ENCODE results near the gene PRR7.

Gene PRR7

DNA sequence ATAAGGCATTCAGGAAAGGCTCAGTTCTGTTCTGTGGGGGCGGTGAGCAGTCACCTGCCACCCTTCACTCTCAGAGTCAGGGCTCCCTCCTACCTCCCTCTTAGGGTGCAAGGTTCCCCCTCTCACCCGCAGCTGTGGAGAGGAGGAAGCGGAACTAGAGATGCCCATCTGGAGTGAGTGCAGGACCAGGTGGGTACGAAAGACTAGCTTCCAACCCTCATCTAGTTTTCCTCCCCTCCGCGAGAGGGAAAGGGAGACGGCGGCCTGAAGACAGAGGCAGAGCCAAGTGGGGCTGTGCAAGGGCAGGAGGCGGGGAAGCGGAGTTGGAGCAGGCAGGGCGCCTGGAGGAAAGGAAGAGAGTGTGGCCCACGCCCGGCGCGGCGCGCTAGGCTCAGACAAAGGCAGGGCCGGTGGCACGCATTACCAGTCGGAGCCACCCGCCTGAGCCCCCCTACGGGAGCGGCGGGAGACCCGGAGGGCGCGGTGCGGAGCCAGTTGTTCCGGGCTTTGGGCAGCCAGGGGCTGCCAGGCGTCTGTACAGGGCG lies 7.3 kb downstream of the PRR7 start:
- DNase-seq, result no peak

DNA sequence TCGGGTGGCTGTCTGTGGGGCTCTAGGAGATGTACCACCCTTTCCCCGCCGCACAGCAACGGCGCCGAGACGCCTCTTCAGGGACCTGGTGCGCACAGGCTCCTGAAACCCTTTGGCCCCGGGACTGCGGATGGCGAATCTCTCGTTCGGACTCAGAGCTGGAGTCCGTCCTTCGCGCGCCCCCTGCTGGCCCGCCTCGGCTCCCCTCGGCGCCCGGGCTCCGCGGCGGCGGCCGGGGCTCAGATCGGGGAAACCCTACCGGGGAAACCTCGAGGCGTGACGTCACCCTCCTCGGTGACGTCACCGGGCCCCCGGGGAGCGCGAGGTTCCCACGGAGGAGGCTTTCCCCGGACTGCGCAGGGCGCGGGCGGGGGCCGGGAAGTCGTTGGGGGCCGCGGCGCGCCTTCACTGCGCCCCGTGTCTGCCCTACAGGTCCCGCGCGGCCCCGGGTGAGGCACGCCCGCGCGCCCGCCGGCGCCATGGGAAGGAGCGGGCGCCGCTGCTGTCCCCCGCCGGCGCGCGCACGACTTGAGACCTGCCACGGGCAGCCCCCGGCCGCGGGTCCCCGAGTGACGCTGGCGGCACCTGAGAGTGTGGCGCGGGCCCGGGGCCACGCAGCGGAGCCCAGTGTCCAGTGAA lies 7.9 kb downstream of the PRR7 start:
- peak; percentile 71 for DNase-seq

DNA sequence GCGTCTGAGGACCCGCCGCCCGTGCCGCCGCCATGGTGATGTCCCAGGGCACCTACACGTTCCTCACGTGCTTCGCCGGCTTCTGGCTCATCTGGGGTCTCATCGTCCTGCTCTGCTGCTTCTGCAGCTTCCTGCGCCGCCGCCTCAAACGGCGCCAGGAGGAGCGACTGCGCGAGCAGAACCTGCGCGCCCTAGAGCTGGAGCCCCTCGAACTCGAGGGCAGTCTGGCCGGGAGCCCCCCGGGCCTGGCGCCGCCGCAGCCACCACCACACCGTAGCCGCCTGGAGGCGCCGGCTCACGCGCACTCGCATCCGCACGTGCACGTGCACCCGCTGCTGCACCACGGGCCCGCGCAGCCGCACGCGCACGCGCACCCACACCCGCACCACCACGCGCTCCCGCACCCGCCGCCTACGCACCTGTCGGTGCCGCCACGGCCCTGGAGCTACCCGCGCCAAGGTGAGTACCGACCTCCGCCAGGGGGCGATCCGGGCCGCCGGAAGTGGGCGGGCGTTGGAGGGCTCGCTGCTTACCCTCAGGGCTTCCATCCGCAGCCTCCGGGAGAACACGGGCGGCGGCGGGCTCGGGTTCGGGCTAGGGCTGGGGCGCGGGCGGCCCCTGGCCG lies 8.5 kb downstream of the PRR7 start:
- DNase-seq, result peak; percentile 50

DNA sequence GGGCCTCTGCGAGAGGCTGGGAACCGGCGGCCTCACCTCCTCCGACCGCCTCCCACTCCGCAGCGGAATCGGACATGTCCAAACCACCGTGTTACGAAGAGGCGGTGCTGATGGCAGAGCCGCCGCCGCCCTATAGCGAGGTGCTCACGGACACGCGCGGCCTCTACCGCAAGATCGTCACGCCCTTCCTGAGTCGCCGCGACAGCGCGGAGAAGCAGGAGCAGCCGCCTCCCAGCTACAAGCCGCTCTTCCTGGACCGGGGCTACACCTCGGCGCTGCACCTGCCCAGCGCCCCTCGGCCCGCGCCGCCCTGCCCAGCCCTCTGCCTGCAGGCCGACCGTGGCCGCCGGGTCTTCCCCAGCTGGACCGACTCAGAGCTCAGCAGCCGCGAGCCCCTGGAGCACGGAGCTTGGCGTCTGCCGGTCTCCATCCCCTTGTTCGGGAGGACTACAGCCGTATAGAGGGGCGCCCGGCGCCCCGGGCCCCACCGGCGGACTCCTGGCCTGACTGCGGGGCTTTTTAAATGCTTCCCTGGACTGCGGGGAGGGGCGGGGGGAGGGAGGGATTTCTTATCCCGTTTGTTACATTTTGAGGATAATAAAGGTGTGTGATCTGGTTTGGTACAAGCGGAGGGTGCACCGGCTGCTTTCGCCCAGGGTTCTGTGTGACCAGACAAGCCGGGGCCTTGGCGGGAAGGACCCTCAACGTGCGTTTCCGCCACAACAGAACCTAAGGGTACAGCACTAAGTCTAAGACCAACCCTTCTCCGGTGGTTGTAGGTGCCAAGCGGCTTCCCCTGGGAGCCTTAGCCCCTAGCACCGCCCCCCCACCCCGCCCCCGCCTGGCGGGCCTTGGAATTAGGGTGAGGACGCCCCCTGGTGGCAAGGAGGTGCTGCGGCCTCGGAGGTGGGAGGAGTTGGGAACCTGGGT lies 9.3 kb downstream of the PRR7 start:
- DNase-seq, result peak; percentile 81

DNA sequence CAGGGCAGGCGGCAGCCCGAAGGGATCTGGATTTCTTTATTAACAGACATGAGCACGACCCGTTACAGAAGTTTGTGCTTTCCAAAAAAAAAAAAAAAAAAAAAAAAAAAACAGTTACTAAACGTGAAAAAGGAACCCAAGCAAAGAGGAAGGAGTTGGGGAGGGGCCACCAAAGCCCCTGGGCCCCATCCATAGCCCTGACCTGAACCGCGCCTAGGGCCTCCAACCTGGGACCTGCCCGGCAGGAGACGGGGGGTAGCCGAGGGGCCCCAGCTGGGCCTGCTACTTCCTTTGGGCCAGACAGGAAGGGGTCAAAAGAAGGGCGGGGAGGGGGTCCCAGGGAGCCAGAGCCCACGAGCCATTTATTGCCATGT lies 10.0 kb downstream of the PRR7 start:
- DNase-seq, result no peak

DNA sequence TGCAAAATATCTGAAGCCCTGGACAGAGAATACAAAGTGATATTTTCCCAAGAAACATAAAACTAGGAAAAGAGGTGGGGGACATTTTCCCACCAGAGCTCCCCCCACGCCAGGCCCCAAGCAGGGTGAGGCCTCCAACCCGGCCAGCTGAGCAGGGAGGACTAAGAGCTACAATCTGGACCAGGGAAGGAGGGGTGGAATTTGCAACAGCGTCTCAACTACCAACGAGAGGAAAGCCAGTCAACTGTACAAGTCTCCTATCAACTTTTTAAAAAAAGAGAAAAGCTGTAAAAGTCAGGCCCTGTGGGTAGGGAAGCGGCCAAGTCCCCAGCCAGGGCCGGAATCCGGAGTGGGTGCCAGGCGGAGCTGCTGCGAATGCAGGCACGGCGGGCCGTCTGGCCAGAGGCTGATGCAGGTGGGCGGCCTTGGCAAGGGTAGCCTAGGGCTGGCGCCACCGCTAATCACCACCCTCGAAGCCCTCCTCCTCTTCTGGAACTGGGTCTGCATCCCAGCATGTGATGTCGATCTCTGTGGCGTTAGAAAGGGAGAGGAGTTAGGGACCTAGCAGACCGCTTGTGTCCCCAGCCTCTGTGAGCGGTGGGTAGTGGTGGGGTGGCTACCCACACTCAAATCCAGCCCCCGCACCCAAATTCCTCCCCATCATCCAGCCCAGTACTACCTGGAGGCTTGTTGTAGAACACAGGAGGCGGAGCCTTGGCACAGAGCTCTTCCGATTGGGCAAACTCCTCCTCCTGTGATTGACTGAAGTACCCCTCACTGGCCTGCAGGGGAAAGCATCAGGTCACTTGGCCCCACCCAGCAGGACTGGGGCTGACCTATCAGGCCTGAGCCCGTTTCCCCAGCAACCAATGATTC lies 10.6 kb downstream of the PRR7 start:
- DNase-seq, result peak; percentile 88

DNA sequence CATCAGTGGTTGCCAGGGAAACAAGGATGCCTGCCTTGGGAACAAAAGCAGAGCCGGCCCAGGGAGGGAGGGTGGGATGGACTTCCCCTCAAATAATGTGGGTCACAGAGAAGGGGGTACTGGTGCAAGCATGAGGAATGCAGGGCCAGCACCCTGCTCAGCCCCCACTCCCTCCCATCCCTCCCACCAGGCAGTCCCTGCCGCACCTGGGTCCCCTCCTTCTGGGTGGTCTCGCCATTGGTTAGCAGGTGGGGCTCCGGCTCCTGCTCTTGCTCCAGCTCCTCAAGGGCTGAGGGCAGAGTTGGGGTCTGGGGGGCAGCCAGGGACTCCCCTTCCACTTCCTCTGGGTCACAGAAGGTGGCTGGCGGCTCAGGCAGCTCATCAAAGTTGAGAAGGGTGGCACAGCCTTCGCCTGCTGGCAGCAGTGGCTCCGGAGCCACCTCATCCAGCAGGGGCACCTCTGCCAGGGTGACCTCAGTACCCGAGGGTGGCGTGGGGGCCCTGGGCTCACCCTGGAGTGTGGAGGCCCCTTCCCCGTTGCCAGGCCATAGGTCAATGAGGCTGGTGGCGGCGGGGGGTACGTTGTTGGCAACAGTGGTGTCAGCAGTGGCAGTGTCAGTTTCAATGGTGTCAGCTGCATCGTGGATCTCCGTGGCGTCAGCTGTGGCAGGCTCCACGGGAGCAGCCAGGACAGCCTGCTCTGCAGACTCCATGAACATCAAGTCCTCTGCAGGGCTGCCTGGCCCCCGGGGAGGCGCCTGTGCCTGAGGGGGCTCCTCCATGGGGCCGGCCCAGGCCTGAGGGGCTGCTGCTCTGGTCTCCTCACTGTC lies 11.5 kb downstream of the PRR7 start:
- no peak for DNase-seq

DNA sequence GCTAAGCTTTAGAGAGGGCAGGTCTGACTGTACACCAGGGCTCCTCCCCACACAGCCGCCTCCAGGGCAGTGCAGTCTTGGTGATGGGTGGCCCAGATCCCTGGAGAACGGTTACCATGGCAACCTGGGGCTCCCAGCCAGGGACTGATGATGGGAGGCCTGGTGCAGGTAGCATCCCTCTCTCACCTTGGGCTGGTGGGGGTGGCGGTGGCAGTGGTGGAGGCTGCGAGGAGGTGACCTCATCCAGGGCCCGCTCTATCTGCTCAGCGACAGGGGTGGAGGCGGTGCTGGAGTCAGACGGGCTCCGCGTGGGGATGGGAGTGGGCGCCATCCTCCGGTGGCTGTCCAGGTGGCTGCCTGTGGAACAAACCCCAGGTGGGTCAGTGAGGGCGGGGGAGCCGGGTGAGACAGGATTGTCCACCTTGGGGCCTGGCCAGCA lies 12.3 kb downstream of the PRR7 start:
- DNase-seq, result no peak

DNA sequence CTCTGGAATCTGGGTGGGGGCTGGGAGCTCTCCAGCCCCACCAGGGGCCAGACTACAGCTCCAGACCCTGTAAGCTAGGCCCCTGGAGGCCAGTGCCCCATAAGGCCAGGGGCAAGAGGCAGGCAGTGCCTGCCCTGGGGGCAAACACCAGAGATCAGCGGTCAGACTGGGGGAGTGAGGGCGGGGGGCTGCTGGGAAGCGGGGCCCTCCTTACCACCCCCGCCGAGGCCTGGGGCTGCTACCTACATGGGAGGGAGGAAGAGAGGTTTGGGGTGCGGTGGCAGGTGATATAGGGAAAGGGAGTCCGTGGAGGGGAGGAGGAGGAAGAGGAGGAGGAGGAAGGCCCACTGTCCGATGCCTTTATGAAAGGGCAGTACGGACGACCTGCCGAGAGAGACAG lies 12.7 kb downstream of the PRR7 start:
- DNase-seq, result no peak

DNA sequence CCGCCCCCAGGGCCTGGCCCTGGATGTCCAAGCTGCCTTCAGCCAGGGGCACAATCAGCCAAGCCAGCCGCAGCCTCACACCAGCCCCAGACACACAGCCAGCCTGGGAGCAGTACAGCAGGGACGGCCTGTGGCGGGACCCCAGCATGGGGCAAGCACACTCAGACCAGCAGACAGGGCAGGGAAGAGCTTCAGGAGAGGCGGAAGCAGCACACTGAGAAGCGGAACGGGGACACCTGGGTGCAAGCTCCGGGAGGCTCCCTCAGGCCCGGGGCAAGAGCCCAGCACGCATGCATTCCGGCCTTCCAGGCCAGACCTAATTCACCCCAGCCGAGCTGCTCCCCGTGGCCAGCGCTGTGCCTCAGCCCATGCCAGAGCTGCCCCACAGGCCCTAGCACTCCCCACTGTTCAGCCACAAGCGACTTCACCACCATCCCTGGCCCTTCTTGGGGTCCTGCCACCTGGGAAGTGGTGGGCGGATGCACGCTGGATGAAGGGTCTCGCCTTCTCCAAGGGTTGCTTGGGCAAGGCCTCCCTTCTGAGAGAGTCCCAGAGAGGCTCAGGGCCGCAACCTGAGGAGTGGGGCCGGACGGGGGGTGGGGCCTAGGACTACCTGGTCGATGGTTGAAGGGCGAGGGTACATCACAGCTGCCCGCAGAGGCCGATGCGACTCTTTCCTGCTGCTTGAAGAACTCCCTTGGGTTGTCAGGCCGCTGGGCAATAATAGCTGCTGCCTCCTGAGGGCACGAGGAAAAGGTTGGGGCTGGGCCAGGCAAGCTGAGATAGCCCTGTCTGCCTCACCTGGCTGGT lies 13.4 kb downstream of the PRR7 start:
- no peak for DNase-seq

DNA sequence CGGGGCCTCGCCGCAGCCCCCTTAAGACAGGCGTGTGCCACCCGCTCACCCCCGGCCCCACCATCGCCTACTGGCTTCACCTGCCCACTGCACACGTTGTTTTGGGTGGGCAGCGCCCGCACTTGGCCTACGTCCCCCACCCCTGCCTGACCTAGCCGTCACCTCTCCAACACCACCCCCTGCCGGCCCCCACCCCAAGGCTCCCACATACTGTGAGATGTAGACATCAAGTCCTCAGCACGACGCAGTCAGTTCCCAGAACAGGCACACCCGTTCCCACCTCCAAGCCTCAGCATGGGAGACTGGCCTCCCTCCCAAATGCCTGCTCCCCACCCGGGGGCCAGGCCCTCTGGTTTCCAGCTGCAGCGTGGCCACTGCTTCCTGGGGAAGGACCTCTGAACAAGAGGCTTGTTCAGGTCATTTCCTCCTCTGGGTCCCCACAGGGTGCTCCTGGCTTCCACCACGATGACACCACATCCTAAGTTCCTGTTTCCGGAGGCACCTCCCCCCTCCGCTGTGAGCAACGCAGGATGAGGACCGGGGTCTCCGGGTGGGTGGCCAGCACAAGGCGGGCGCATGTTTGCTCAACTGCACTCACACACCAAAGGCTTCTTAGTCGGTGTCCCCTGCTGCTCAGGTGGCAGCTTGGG lies 15.5 kb downstream of the PRR7 start:
- DNase-seq, result no peak

DNA sequence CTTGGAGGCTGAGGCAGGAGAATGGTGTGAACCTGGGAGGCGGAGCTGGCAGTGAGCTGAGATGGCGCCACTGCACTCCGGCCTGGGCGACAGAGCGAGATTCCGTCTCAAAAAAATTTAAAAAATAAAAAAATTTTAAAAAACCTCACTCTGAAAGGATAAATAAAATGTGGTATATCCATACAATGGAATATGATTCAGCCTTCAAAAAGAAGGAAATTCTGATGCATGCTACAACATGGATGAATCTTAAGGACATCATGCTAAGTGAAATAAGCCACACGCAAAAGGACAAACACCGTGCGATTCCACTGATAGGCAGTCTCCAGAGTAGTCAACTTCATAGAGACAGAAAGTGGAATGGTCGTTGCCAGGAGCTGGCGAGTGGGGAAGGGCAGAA lies 18.4 kb downstream of the PRR7 start:
- DNase-seq, result no peak

DNA sequence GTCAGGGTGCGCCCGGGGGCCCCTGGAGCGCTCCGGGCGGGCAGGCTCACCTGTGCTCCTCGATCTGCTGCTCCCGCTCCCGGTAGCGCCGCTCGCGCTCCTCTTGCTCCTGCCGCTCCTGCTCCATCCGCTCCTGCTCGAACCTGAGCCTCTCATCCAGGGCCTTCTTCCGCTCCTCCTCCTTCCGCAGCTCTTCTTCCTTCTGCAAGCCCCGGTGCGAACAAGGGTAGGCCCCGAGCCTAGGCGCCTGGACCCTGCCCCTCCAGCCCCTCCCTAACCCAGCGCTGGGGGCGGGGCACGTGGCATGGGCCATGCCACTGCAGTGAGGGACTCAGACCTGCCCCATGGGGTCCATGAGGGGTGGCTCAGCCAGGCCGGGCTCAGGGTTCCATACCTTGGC lies 20.2 kb downstream of the PRR7 start:
- DNase-seq, result no peak

DNA sequence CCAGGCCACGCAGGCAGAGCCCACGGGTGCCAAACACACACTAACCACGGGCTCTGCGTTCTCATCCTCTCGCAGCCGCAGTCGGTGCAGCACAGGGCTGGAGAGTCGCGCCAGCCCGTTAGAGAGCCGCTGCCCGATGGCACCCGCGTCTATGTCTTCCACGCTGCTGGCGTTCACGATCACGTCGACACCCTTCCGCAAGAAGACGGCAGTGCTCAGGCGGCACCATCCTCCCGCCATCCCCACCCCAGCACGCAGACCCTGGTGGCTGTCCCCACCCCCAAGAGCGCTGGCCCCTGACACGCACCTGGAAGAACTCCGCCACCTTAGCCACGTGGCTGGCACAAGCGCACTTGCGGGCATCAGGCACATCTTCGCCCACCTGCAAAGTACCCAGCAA lies 20.8 kb downstream of the PRR7 start:
- DNase-seq, result no peak

DNA sequence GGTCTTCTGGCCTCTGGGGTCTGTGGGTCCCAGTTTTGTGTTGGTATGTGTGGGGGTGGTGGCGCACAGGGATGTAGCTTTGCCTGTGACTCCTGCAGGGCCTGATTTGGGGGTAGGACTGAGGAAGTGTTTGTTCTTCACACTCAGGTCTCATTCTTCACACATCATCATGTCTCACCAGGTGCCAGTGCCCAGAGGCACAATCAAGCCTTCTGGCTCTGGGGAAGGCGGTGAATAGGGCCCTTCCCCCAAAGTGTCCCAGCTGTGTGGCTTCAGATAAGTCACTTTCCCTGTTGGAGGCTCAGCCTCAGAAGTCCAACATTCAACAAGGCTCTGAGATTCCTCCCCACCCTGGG lies 21.7 kb downstream of the PRR7 start:
- no peak for DNase-seq

DNA sequence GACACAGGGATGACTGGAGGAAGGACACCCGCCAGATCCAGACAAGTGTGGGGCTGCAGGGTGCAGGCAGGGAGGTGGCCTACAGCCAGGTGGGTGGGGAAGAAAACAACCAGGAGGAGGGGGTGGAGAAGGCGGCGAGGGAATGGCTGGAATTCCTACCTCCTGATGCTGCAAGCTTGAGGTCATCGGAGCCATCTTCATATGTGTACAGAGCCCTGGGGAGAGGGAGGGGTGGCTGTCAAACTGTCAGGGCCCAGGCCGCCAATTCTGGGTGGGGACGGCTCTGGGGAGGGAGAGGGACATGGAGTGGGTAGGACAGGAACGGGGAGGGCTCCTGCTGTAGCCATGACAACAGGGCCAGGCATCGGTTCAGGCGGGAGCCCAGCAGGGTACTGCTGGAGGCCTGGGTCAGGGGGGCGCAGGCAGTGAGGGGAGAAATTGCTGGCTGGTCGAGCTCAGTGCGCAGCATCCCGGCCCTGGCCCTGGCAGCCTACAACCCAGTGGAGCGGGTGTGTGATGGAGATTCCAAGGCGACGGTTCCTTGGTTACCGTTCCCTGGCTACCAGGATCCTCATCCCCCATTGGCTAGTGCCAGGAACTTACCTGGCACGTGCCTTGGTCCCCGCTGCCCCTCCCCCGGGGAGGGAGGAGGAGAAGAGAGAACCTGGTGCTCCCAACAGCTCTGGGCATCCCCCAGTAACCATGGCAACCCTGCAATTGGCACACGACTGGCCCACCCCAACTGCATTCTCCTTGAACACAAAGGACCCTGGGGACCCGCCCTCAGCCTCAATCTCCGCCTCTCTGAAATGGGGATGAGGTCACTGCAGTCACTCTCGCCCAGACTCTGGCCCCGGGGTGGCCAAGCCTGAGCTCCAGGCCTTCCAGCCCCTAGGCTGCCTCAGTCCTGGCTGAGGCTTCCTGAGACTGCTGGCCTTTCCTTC lies 22.3 kb downstream of the PRR7 start:
- no peak for DNase-seq

DNA sequence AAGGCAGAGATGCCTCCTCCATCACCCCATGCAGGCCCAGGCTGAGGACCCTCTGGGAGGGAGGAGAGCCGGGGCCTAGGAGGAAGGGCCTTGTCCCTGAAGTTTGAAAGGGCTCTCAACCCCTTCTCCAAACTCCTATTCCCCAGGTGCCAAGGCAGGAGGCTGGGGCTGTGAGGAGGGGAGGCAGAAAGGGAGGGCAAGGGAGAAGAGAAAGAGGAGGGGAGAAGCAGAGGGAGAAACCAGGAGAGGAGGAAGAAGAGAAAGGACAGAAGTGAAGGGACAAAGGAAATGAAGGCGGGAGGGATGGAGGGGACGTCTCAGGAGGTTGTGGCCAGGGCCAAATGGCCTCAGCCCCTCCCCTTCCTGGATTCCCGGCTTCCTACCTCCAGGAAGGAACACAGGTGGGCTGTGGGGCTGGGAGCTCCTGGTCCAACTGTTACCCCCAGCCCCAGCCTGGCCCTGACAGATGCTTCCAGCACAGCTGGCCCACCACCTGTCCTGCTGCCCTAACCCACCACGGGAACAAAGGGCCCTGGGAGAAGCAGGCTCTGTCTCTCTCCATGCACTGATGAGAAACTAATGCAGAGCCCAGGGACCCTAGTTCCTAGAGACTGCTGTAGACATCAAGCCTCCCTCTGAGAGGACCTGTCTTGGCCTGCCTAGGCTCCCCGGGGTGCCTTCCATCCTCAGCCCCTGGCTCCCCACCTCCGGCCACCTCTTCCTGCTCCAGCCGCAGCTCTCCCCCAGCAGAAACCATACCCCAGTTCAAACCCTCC lies 23.3 kb downstream of the PRR7 start:
- DNase-seq, result no peak

DNA sequence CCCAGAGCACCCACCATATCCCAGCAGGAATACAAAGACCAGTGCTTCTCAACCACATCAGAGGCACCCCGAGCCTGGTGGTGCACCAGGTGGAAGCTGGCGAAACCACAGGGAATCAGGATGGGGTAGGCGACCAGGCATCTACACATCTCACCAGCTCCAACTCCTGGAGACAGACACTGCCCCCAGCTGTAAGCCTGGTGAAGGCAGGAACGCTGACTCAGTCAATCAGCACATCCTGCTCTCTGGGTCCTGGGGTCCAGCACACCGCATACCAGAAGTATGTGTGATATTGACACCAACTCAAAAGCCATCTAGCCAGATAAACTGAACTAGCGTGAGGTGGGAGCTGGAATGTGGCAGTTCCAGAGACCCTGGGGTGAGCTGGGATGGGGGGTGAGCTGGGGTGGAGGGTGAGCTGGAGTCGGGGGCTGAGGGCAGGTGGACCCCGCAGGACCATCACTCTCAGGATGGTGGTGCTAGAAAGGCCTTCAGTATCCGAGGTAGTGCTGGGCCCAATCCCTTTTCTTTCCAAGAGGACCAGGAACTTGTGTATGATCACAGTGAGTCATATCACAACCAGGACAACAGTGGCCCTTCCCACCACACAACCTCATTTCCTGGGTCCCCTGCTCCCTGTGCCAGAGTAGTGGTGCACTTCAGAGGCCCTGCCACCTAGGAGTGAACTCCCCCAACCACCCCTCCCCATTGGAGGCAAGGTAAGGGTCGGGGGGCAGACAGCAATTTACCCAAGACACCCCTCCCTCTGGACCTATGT lies 24.3 kb downstream of the PRR7 start:
- no peak for DNase-seq

Data from NCI-H510A (cell line).